Right lobe of liver (tissue), 6 donors: Measurements from ENCODE around the gene MT1E. TPM values are rescaled to one million over a fixed set of nuclear protein-coding genes. Genes with fewer than 3 reads are reported as not detected.
"Not testable (repeated sequence)": the region's sequence is repeated elsewhere in the genome, so short reads cannot be mapped to it uniquely, and the experiment has no call there.

Experiments
- ATAC-seq, 4 donors: fragments of 200-7000 bp; cut with Tn5 transposase; one replicate each; pipeline ENCODE4 v1.9.1; 2020; ENCODE audit warnings: mild to moderate bottlenecking in 4 of 4, moderate library complexity in 4 of 4
- DNase-seq, 3 donors: peaks; one replicate each; pipeline ENCODE4 v3.0.0-alpha.2; 2020
- H3K27ac ChIP-seq, 3 donors: fragments of 200-600 bp; one replicate each; pipeline ENCODE4 v1.8.0; 2022
- H3K27me3 ChIP-seq, 2 donors: fragments of 200-600 bp; one replicate each; pipeline ENCODE4 v1.8.0; 2022
- H3K36me3 ChIP-seq, 4 donors: fragments of 200-600 bp; sonication (generic) in 1 of 4; one replicate each; pipeline versions ENCODE4 v1.5.1 to v1.8.0; 2017 to 2022; ENCODE audit warnings: control low read depth in 1 of 4
- H3K4me1 ChIP-seq, 4 donors: fragments of 200-600 bp; sonication (generic) in 1 of 4; one replicate each; pipeline versions ENCODE4 v1.5.1 to v1.8.0; 2017 to 2022; ENCODE audit warnings: control low read depth in 1 of 4
- H3K4me3 ChIP-seq, 3 donors: fragments of 200-600 bp; one replicate each; pipeline ENCODE4 v1.8.0; 2022
- H3K9me3 ChIP-seq, 4 donors: fragments of 200-600 bp; sonication (generic) in 1 of 4; one replicate each; pipeline versions ENCODE4 v1.5.1 to v1.8.0; 2017 to 2022; ENCODE audit warnings: control low read depth in 1 of 4
- CTCF ChIP-seq, 4 donors: fragments of 200-600 bp in 3 of 4; fragments of 450-650 bp in 1 of 4; IDR thresholded peaks; one replicate each; pipeline versions ENCODE4 v1.5.1 to v1.8.0; 2016 to 2022; ENCODE audit warnings: antibody characterized with exemption in 4 of 4, mild to moderate bottlenecking in 2 of 4
- POLR2A ChIP-seq: fragments of 450-650 bp; IDR thresholded peaks from one replicate; pipeline ENCODE4 v1.6.1; 2017; ENCODE audit warnings: antibody characterized with exemption, mild to moderate bottlenecking
- WGBS: methylation state at CpG from one replicate; pipeline ENCODE4 v1.1.6; 2018; ENCODE audit warnings: low coverage, low lambda C conversion rate; ENCODE audit not compliant: insufficient coverage; ENCODE audit errors: missing lambda C conversion rate; 5-methylcytosine and 5-hydroxymethylcytosine counted together
- intact Hi-C, 2 donors: fragments of 100-400 bp; cut with DNase I; formaldehyde crosslinking; loops; one replicate each; pipeline versions ENCODE4 v1.11.2 to v1.14.1; 2022
- total RNA-seq, 6 experiments: library from RNA; depleted of rRNA in 2 of 6; stranded (reverse); fragments of >200 nt in 2 of 6; fragmentation: NEBNext Ultra II Directional in 3 of 6; extraction: Animal tissue kit (Norgen Biotek cat#: 25700) in 3 of 6; gene quantifications; one replicate each; pipeline versions ENCODE4 v1.1.0 to v1.2.4, GENCODE V29; 2016 to 2023
- donor health status: DM: no; HTN: yes; CAD: no.
- donor health status: DM: no; HTN: no; CAD: no.
- donor health status: DM: no; HTN: no; CAD: no.
- donor health status: DM: no; HTN: yes; CAD: no.
- donor health status: DM: no; HTN: yes; CAD: no.

Gene MT1E
- total RNA-seq, 6 experiments from 2014 or later = 403 to 1,748 (median 691) TPM

- H3K4me3 ChIP-seq = peak overlapping the region; percentile 36 to 61 (median 51)
- no peaks in the 10 kb centered on the region for H3K27me3 ChIP-seq
- peaks cover 0 to 28% (median 13%) of the 10 kb centered on the region in 4 donors for H3K4me1 ChIP-seq
- peak; percentile 16 to 56 (median 48) for ATAC-seq
- H3K27ac ChIP-seq = peak overlapping the region; percentile 62 to 88 (median 74)
- intact Hi-C loops = no loop called here
- H3K9me3 ChIP-seq = no peaks in the 10 kb centered on the region
- no peak for DNase-seq
- TF ChIP-seq CTCF (IDR thresholded peaks at IDR 0.05) (no peak), POLR2A (no peak)
- WGBS = 70% methylated on average over 8 of the region's 23 CpGs
- no peaks in the 10 kb centered on the region for H3K36me3 ChIP-seq
These were observed 8.9 kb upstream of the MT1E start for GRCh38 chr16:56616608-56617211.

GRCh38 chr16:56617212-56618085 is 8.1 kb upstream of the MT1E start:
- Histone ChIP-seq H3K4me3 (peak overlapping the region; percentile 36 to 61 (median 51)), H3K4me1 (peaks cover 0 to 22% (median 10%) of the 10 kb centered on the region in 4 donors), H3K27ac (peak overlapping the region; percentile 62 to 88 (median 74)), H3K9me3 (no peaks in the 10 kb centered on the region), H3K27me3 (no peaks in the 10 kb centered on the region), H3K36me3 (no peaks in the 10 kb centered on the region)
- peak in 1 of 4 donors; percentile 20 for TF ChIP-seq CTCF (IDR thresholded peaks at IDR 0.05)
- TF ChIP-seq POLR2A = peak; percentile 91
- DNase-seq (peak; percentile 88 to 95 (median 95)), ATAC-seq (peak; percentile 97 to 99 (median 98))
- 25% methylated on average over 9 of the region's 41 CpGs for WGBS
- intact Hi-C loops = no loop called here

GRCh38 chr16:56618138-56618537 is 7.4 kb upstream of the MT1E start:
- no peaks in the 10 kb centered on the region for H3K36me3 ChIP-seq
- peak overlapping the region in 2 of 3 donors; percentile 74 to 88 for H3K27ac ChIP-seq
- H3K4me1 ChIP-seq = peaks cover 0 to 21% (median 9%) of the 10 kb centered on the region in 4 donors
- 80% methylated on average over 4 of the region's 6 CpGs for WGBS
- ATAC-seq = no peak
- peak overlapping the region; percentile 36 to 61 (median 51) for H3K4me3 ChIP-seq
- intact Hi-C loops = no loop called here
- H3K9me3 ChIP-seq = no peaks in the 10 kb centered on the region
- H3K27me3 ChIP-seq = no peaks in the 10 kb centered on the region
- no peak for DNase-seq
- no peak for TF ChIP-seq POLR2A
- no peak for TF ChIP-seq CTCF (IDR thresholded peaks at IDR 0.05)

- TF ChIP-seq CTCF (IDR thresholded peaks at IDR 0.05) = no peak
- no peak for TF ChIP-seq POLR2A
- no peak for ATAC-seq
- Histone ChIP-seq H3K27ac (no peak overlapping the region), H3K4me3 (no peak overlapping the region), H3K36me3 (no peaks in the 10 kb centered on the region), H3K4me1 (peaks cover 0 to 27% (median 11%) of the 10 kb centered on the region in 4 donors), H3K9me3 (no peaks in the 10 kb centered on the region), H3K27me3 (no peaks in the 10 kb centered on the region)
- no peak for DNase-seq
- intact Hi-C loops = no loop called here
- 86% methylated on average over 6 of the region's 8 CpGs for WGBS
These were observed 5.2 kb upstream of the MT1E start for GRCh38 chr16:56620339-56620897.

GRCh38 chr16:56621665-56622445 is 3.7 kb upstream of the MT1E start:
- H3K36me3 ChIP-seq, ATAC-seq, H3K9me3 ChIP-seq, DNase-seq, H3K4me3 ChIP-seq, H3K27me3 ChIP-seq, intact Hi-C loops: not testable (repeated sequence)
- H3K27ac ChIP-seq = peak overlapping the region in 2 of 3 donors; percentile 4 to 13
- 10% methylated on average over 1 of the region's 4 CpGs for WGBS
- peaks cover 0 to 22% (median 11%) of the 10 kb centered on the region in 4 donors for H3K4me1 ChIP-seq

GRCh38 chr16:56623184-56623583 is 2.4 kb upstream of the MT1E start:
- H3K36me3 ChIP-seq, ATAC-seq, H3K4me3 ChIP-seq, intact Hi-C loops, H3K27me3 ChIP-seq, DNase-seq, H3K27ac ChIP-seq, H3K9me3 ChIP-seq: not testable (repeated sequence)
- WGBS = 83% methylated on average over 1 of the region's 5 CpGs
- peaks cover 0 to 16% (median 7%) of the 10 kb centered on the region in 4 donors for H3K4me1 ChIP-seq
